ENCODE measurements around the gene DDX24. TPM values are rescaled to one million over a fixed set of nuclear protein-coding genes. Genes with fewer than 3 reads are reported as not detected.

Gene DDX24
- polyA plus RNA-seq, 2 of the 4 experiments (the other 2 are of a cell fraction), result 121 to 161 TPM

DNA sequence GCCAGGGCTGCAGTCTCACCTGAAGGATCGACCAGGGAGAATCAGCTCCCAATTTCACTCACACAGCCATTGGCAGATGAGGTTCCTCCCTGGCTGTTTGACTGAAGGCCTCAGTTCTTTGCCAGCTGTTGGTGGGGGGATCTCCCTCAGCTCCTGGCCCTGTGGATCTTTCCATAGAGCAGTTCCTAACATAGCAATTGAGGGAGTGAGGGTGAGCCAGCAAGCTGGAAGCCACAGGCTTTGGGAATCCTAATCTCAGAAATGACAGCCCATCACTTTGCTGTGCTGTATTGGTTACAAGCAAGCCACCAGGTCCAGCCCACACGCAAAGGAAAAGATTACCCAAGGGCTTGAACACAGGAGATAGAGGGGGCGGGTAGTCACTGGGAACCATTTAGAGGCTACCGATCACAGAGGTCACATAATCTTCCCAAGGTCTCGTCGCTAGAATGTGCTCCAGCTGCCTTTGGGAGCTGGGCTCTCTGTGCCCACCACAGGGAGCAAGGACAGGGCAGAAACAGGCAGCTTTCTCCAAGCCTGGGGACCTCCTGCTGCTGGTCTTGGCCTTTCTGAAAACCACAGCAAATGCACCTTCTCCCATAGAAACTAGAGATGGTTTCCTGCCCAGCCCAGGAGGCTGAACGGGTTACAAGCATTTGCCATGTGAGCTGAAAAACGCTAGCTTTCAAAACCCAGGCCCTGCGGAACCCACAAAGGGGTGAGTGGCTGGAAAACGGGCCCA is 59.4 kb downstream of the DDX24 start:
- TF ChIP-seq, protein P1, sequence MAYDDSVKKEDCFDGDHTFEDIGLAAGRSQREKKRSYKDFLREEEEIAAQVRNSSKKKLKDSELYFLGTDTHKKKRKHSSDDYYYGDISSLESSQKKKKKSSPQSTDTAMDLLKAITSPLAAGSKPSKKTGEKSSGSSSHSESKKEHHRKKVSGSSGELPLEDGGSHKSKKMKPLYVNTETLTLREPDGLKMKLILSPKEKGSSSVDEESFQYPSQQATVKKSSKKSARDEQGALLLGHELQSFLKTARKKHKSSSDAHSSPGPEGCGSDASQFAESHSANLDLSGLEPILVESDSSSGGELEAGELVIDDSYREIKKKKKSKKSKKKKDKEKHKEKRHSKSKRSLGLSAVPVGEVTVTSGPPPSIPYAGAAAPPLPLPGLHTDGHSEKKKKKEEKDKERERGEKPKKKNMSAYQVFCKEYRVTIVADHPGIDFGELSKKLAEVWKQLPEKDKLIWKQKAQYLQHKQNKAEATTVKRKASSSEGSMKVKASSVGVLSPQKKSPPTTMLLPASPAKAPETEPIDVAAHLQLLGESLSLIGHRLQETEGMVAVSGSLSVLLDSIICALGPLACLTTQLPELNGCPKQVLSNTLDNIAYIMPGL (CRISPR knock-in tag; IDR thresholded peaks at IDR 0.05; ENCODE audit: borderline replicate concordance), result no peak
- TF ChIP-seq, protein P2, sequence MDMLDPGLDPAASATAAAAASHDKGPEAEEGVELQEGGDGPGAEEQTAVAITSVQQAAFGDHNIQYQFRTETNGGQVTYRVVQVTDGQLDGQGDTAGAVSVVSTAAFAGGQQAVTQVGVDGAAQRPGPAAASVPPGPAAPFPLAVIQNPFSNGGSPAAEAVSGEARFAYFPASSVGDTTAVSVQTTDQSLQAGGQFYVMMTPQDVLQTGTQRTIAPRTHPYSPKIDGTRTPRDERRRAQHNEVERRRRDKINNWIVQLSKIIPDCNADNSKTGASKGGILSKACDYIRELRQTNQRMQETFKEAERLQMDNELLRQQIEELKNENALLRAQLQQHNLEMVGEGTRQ (IDR thresholded peaks at IDR 0.05), result no peak
- WGBS (ENCODE audit: missing lambda C conversion rate), result 73% methylated on average over 10 of the region's 10 CpGs
- POLR2A ChIA-PET, result no interaction called here
- ATAC-seq (no peak), DNase-seq (ENCODE audit: low read depth in 1 of 2, low spot score in 1 of 2) (no peak), FAIRE-seq (no peak)
- Histone ChIP-seq H3K4me1 (no peaks in the 10 kb centered on the region), H3K27ac (no peak overlapping the region), H3K9me3 (no peaks in the 10 kb centered on the region), H3K4me2 (no peak overlapping the region), H3K4me3 (no peak overlapping the region)
- CTCF ChIA-PET, result interaction anchor here (1.2 to 8.9 kb wide), 8 partner anchors 10 to 115 kb away, joined by 3 to 66 read pairs (median 8); no protein-coding TSS in a partner anchor

DNA sequence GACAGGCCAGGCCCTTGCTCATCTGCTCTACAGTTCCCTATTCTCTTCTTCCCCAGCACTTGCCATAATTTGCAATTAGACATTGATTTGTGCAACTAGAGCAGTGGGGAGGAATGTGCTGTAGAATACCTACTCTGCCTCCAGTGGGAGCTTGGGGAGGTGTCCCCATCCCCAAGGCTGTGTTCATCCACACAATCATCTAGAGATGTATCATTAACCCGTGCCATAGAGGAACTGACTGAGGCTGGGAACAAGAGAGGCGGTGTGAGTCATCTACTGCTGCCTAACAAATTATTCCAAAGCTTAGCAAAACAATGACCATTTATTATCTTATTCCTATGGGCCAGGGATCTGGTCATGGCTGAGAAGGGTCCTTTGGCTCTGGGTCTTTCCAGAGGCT is 60.0 kb downstream of the DDX24 start:
- no peak overlapping the region for H3K4me2 ChIP-seq
- FAIRE-seq (no peak), DNase-seq (ENCODE audit: low read depth in 1 of 2, low spot score in 1 of 2) (peak in 1 of 2 experiments; percentile 22), ATAC-seq (peak; percentile 21 to 37; a peak in 2 of 6 replicates)
- CTCF ChIA-PET, result interaction anchor here (1.2 to 8.9 kb wide), 9 partner anchors 10 to 116 kb away, joined by 3 to 66 read pairs (median 5); no protein-coding TSS in a partner anchor
- no peak overlapping the region for H3K4me3 ChIP-seq
- H3K27ac ChIP-seq, result no peak overlapping the region
- POLR2A ChIA-PET, result no interaction called here
- no peaks in the 10 kb centered on the region for H3K9me3 ChIP-seq
- no peaks in the 10 kb centered on the region for H3K4me1 ChIP-seq
- no peak for TF ChIP-seq JUN (IDR thresholded peaks at IDR 0.05)
- TF ChIP-seq PHF8 (IDR thresholded peaks at IDR 0.05; ENCODE audit: borderline replicate concordance, low read depth), result no peak
- TF ChIP-seq SMC3 (IDR thresholded peaks at IDR 0.05), result no peak
- no peak for TF ChIP-seq FOSL2 (IDR thresholded peaks at IDR 0.05)
- TF ChIP-seq FOSL2 (CRISPR knock-in tag; IDR thresholded peaks at IDR 0.05), result 0 out of 2 replicates have a peak, but pooled peaks have one; percentile 16
- no peak for TF ChIP-seq FOSB (CRISPR knock-in tag; IDR thresholded peaks at IDR 0.05)
- 50% methylated on average over 2 of the region's 2 CpGs for WGBS (ENCODE audit: missing lambda C conversion rate)

DNA sequence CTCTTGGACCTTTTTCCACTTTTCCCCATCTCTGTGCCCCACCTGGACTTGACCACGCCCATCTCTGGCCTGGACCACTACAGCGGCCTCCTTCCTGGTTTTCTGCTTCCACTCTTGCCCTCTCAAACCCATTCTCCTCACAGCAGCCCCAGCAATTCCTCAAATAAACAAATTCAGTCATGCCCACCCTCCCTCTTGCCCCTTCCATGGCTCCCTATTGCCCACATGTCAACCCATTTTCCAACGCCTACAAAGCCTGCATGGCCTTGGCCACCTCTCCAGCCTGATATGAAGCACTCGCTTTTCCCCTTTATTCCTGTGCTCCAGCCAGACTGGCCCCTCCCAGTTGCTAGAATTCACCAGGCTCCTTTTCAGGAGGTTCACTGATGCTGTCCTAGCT is 60.7 kb downstream of the DDX24 start:
- H3K4me1 ChIP-seq, result no peaks in the 10 kb centered on the region
- H3K9me3 ChIP-seq, result no peaks in the 10 kb centered on the region
- 80% methylated on average over 4 of the region's 4 CpGs for WGBS (ENCODE audit: missing lambda C conversion rate)
- no peak for FAIRE-seq
- H3K4me3 ChIP-seq, result no peak overlapping the region
- ChIA-PET POLR2A (no interaction called here), CTCF (interaction anchor here (1.2 to 8.9 kb wide), 6 partner anchors 16 to 81 kb away, joined by 3 to 66 read pairs (median 8); no protein-coding TSS in a partner anchor)
- no peak for ATAC-seq
- DNase-seq (ENCODE audit: low read depth in 1 of 2, low spot score in 1 of 2), result no peak
- H3K4me2 ChIP-seq, result no peak overlapping the region
- no peak for TF ChIP-seq ESRRA (IDR thresholded peaks at IDR 0.05; ENCODE audit: borderline replicate concordance, low read length)
- peak; percentile 24 for TF ChIP-seq ZFP36 (IDR thresholded peaks at IDR 0.05; ENCODE audit: borderline replicate concordance, partially characterized antibody)
- no peak overlapping the region for H3K27ac ChIP-seq

DNA sequence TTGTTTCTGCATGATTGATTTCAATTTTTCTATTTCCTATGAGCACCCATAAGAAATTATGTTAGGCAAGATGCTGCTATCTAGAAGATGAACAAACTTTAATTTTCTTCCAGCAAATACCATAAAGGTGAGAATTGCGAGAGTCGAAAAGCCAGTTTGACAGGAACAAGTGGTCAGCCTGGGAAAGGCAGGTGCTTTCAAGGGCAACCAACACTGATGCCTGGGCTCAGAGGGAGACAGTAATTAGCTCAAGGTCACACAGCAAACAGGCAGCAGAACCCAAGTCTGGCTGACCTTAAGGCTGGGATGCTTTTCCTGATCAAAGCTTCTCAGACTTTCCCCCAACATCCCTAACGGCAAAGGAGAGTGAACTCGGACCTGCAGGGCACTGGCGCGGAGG is 61.7 kb downstream of the DDX24 start:
- ChIA-PET POLR2A (no interaction called here), CTCF (interaction anchor here (3.9 to 8.9 kb wide), 3 partner anchors 17 to 80 kb away, joined by 12 to 66 read pairs (median 47); no protein-coding TSS in a partner anchor)
- TF ChIP-seq POLR2AphosphoS2 (conservative IDR thresholded peaks at IDR 0.05; ENCODE audit: low read length) (no peak), HDAC2 (IDR thresholded peaks at IDR 0.05) (no peak), HOXA7 (CRISPR knock-in tag; IDR thresholded peaks at IDR 0.05) (no peak), SMC3 (IDR thresholded peaks at IDR 0.05) (no peak), RFX5 (IDR thresholded peaks at IDR 0.05) (no peak), EHMT2 (IDR thresholded peaks at IDR 0.05; ENCODE audit: low read depth) (no peak), EHF (CRISPR knock-in tag; IDR thresholded peaks at IDR 0.05) (no peak), ZC3H11A (IDR thresholded peaks at IDR 0.05) (no peak), CEBPB (IDR thresholded peaks at IDR 0.05) (no peak), MYC (IDR thresholded peaks at IDR 0.05; ENCODE audit: borderline replicate concordance, low read length) (no peak), CBX2 (IDR thresholded peaks at IDR 0.05; ENCODE audit: borderline replicate concordance, low read depth) (no peak), RNF2 (IDR thresholded peaks at IDR 0.05; ENCODE audit: borderline replicate concordance, low read depth) (no peak)
- ATAC-seq (no peak), FAIRE-seq (no peak), DNase-seq (ENCODE audit: low read depth in 1 of 2, low spot score in 1 of 2) (no peak)
- H3K4me3 ChIP-seq, result no peak overlapping the region
- H3K27ac ChIP-seq, result no peak overlapping the region
- no peaks in the 10 kb centered on the region for H3K9me3 ChIP-seq
- WGBS (ENCODE audit: missing lambda C conversion rate), result 76% methylated on average over 6 of the region's 6 CpGs
- H3K4me2 ChIP-seq, result no peak overlapping the region
- H3K4me1 ChIP-seq, result no peaks in the 10 kb centered on the region

All from A549 (cell line).